T1000 (cell line): ENCODE results near the gene BOLA2.
"Not testable (repeated sequence)": the region's sequence is repeated elsewhere in the genome, so short reads cannot be mapped to it uniquely, and the experiment has no call there.

Source experiments
- DNase-seq: peaks from one replicate; lab custom pipeline; 2025; ENCODE audit warnings: mixed read lengths; lab: John Stamatoyannopoulos, UW

The BOLA2 gene

DNA sequence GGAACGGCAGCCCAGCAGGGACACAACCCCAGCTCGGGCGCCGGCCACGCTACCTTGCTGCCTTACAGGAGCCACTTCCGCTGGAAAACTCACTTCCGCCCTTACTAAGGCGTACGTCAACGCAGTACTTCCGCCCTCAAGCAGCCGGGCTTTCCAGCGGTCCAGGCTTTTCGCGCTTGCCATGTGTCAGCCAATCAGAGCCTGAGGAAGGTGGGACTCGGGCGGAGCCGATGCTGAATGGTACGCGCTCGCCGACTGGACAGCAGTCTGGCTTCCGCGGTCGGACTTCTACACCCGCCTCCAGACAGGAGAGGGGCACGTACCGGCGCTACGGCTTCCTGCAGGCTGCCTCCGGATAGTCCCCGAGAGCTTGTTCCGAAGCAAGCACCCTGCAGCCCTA is at the start of gene BOLA2, which contains the start of gene SLX1B:
BOLA2 (minus strand) TSS at position 83 of the 400 bp plus-strand sequence. CDS start 98 bp downstream, outside the sequence.
SLX1B (plus strand) TSS at position 265 of the 400 bp plus-strand sequence.
- not testable (repeated sequence) for DNase-seq

DNA sequence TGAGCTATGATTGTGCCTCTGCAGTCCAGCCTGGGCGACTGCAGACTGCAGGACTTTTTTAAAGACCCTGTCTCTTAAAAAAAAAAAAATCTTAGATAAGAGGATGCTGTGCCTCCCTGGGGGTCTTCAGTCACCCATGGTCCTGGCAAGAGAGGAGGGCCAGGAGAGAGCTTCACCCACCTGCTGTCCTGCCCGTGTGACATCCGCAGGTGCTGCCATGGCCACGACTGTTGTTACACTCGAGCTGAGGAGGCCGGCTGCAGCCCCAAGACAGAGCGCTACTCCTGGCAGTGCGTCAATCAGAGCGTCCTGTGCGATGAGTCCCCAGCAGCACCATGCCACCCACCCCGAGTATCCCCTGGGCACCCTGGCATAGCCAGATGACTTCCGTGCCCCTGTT is 28.1 kb upstream of the BOLA2 start:
- DNase-seq: not testable (repeated sequence)

GRCh38 chr16:29472065-29472464 is 17.9 kb upstream of the BOLA2 start:
- DNase-seq: not testable (repeated sequence)

DNA sequence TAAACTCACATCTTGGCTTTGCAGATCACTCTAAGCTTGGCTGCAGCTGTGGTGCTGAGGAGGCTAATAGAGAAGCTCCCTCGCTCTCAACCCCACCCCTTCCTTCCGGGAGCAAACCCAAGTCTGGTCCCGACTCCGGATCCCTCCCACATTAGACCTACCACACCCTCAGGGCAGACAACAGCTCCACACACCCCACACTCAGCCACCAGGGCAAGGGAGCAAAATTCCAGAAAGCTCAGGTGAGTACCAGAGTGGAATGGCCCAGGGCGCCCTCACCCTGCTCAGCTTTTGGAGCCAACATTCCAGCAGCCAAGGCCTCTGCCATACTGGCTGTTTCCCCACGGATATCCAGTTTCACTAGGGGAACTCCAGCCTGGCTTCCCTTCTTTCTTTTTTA is 15.5 kb upstream of the BOLA2 start:
- not testable (repeated sequence) for DNase-seq

GRCh38 chr16:29467654-29468366 is 13.7 kb upstream of the BOLA2 start:
- DNase-seq: not testable (repeated sequence)

DNA sequence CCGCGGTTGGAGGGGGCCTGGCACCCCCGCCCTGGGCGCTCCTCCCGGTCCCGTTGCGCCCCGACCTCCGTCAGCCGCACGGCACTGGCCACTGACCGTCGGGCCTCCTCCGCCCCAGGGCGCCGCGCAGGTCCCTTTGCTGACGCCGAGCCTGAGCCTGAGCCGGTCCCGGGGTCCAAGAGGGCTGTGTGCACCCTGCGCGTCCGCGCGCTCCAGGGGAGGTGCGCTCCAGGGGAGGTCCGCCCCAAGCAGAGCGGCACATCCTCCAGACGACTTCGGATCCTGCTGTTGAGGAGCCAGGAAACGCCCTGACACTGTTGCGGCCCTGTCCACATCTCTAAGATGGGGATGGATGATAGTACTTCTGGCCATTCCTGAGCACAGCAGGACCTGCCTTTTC is 12.8 kb upstream of the BOLA2 start:
- DNase-seq: not testable (repeated sequence)

DNA sequence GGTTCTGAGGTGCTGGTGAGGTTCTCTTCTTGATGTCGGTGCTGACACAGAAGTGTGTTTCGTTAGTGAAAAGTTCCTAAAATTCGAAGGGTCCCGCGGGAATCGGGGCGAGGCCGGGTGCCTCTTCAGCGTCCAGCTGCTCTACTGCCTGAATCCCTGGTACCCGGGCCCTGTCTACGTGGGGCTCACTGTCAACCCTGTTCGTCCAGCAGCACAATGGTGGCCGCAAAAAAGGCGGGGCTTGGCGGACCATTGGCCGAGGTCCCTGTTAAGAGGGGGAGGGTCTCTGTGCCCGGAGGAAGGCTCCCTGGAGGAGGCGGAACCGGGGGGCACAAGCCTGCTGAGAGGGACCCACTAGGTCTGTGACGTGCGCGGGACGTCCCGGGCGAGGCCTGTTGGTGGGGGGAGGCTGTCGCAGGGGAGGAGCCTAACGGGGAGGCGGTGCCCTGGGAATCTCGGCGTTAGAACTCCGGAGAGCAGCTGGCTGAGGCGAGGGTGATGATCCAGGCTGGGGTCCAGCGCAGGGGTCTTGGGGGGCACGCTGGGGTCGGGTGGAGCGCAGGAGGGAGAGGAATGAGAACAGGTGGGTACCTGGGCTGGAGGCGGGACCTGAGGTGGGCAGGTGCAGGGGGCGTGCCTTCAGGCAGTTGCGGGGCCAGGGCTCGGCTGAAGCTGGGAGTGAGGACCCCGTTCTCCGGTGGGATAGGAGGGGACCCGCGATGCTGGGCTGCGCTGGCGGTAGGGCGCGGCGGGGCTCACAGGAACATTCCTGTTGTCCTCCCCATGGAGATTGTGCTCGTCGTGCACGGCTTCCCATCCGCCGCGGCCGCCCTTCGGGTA is 12.1 kb upstream of the BOLA2 start:
- not testable (repeated sequence) for DNase-seq

DNA sequence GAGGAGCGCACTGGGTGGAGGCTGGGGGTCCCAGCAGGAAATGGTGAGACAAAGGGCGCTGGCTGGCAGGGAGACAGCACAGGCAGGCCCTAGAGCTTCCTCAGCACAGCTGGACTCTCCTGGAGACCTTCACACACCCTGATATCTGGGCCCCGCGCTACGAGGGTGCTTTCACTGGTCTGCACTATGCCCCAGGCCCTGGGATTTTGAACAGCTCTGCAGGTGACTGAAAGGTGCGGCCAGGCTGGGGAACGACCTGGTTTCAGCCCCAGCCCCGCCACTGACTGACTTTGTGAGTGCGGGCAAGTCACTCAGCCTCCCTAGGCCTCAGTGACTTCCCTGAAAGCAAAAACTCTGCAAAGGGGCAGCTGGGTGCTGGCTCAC is 6.5 kb upstream of the BOLA2 start:
- DNase-seq: not testable (repeated sequence)

DNA sequence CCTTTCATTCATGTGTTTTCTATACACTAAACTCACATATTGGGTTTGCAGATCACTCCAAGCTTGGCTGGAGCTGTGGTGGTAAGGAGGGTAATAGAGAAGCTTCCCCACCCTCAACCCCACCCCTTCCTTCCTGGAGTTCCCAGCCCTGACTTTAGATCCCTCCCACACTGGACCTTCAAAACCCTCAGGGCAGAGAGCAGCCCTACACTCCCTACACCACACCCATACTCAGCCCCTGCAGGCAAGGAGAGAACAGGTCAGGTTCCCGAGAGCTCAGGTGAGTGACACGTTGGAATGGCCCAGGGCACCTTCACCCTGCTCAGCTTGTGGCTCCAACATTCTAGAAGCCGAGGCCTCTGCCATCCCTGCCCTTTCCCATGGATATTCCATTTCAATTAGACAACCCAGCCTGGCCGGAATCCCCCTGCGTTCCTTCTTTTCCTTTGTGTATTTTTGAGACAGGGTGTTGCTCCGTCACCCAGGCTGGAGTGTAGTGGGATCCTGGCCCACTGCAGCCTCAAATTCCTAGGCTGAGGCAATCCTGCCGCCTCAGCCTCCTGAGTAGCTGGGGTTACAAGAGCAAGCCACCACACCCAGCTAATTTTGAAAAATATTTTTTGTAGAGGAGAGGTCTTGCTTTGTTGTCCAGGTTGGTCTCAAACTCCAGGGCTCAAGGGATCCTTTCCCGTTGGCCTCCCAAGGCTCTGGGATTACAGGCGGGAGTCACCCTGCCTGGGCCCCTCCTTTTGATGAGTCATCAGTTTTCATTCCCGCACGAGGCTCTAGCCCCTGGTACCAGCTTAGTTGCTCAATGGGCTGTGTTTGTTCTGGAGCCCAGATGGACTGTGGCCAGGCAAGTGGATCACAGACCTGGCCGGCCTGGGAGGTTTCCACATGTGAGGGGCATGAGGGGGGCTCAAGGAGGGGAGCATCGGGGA is 5.8 kb upstream of the BOLA2 start, which contains the start of gene SULT1A4:
SULT1A4 (plus strand) TSS at position 208 of the 941 bp plus-strand sequence. CDS start 1,473 bp downstream, outside the sequence.
- DNase-seq: not testable (repeated sequence)

- DNase-seq: not testable (repeated sequence)
These were observed 3.5 kb upstream of the BOLA2 start for GRCh38 chr16:29457660-29458059.

GRCh38 chr16:29454828-29455227 is 677 bp upstream of the BOLA2 start:
- not testable (repeated sequence) for DNase-seq

DNA sequence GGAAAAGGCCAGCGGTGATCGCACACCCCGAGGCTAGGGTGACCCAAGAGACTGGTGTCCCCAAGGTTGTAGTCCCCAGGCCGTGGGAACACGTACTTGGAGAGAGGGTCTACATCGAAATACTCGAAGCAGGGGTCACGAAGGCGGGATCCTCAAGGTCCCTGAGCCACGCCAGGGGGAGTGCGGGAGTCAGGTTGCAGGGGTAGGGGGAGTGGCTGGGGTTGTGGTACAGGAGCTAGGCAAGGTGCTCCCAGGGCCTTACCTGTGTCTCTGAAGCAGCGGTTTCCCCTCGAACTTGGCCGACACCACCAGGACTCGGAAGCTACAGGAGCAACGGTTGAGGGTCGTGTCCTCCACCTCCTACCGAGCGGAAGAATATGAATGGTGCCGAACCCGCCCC is 397 bp downstream of the BOLA2 start:
- DNase-seq: not testable (repeated sequence)

DNA sequence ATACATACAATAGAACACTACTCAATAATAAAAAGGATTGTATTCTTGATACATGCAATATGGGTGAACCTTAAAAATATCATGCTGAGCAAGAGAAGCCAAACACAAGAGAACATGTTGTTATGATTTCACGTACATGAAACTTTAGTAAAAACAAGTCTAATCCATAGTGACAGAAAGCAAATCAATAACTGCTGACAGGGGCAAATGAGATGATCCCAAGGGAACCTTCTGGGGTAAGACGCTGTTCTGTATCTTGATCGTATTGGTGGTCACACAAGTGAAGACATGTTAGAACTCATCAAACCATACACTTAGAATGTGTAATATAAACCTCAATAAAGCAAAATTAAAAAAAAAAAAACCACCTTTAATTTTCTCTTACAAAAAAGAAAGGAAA is 28.8 kb downstream of the BOLA2 start:
- DNase-seq: not testable (repeated sequence)

DNA sequence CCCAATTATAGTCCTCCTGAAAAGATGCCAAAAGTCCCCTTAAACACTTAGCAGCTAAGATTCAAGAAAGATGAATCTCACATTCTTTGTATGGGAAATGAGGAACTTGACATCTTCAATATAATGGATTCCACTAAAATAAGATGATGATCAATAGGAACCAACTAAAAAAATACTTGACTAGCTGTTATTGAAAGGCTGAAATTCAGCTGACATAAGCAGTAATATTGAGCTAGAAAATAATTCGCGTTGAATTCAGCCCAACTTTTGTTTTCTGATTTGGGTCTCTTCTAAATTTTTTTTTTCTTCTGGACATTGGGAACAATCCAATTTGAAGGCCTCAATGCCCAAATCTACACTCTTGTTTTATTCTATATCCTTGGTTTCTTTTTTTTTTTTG is 30.6 kb downstream of the BOLA2 start:
- DNase-seq: not testable (repeated sequence)

GRCh38 chr16:29405249-29405648 is 48.9 kb downstream of the BOLA2 start:
- not testable (repeated sequence) for DNase-seq
